K562 (cell line): ENCODE results near the gene ANKRD27. TPM values are rescaled to one million over a fixed set of nuclear protein-coding genes. Genes with fewer than 3 reads are reported as not detected.

ENCODE experiments used
- CHD7 ChIP-seq: fragments of 200-600 bp; sonication (generic); IDR thresholded peaks from one replicate; pipeline ENCODE4 v1.6.1; 2012; ENCODE audit warnings: mild to moderate bottlenecking, low read depth, low read length, inconsistent platforms
- ZBTB11 ChIP-seq, 3 experiments: fragments of 200-800 bp in 1 of 3; fragments of 250-450 bp in 1 of 3; fragments of 450-650 bp in 1 of 3; sonication (Bioruptor Pico) in 1 of 3; sonication (Bioruptor generic) in 1 of 3; formaldehyde crosslinking in 1 of 3; IDR thresholded peaks; 2 replicates each; pipeline versions ENCODE4 v1.6.1 to v1.8.0; 2016 to 2022; ENCODE audit warnings: mild to moderate bottlenecking in 2 of 3, missing genetic modification characterization in 2 of 3, missing compliant biosample characterization in 1 of 3, moderate library complexity in 1 of 3
- ZFX ChIP-seq: sonication (generic); formaldehyde crosslinking; IDR thresholded peaks from 2 replicates; pipeline ENCODE4 v1.8.0; 2022; ENCODE audit warnings: mild to moderate bottlenecking, missing genetic modification reagents, moderate library complexity
- polyA plus RNA-seq, 8 experiments: library from polyadenylated mRNA; depleted of rRNA in 4 of 8; stranded (reverse) in 5 of 8; unstranded in 3 of 8; fragments of >200 nt; fragmentation: Nextera tagmentation in 2 of 8; fragmentation: Illumina TruSeq in 1 of 8; extraction: Ambion mirVana in 2 of 8; extraction: Trizol in 1 of 8; gene quantifications; 2 replicates each; pipeline versions ENCODE4 v1.2.1 to v1.2.3, GENCODE V29; 2011 to 2014; ENCODE audit warnings: inconsistent platforms in 1 of 8, missing spikeins in 1 of 8
- total RNA-seq, 7 experiments: library from RNA; depleted of rRNA in 6 of 7; stranded (reverse); fragments of >200 nt in 6 of 7; fragmentation: Illumina TruSeq in 2 of 7; extraction: Trizol in 2 of 7; gene quantifications; 2 replicates each; pipeline versions ENCODE4 v1.2.1 to v1.2.3, GENCODE V29; 2011 to 2021; ENCODE audit warnings: low replicate concordance in 1 of 7
- TF ChIP-seq, protein P1 (sequence below): fragments of 250-450 bp; sonication (Bioruptor Pico); IDR thresholded peaks from 2 replicates; pipeline ENCODE4 v1.4.0; 2020

The ANKRD27 gene
- total and polyA plus RNA-seq, 9 of the 15 experiments (the other 6 are each of a cell fraction or from before 2014, with no cell fraction given): 5.3 to 71.3 (median 54.2) TPM

- TF ChIP-seq, protein P1, sequence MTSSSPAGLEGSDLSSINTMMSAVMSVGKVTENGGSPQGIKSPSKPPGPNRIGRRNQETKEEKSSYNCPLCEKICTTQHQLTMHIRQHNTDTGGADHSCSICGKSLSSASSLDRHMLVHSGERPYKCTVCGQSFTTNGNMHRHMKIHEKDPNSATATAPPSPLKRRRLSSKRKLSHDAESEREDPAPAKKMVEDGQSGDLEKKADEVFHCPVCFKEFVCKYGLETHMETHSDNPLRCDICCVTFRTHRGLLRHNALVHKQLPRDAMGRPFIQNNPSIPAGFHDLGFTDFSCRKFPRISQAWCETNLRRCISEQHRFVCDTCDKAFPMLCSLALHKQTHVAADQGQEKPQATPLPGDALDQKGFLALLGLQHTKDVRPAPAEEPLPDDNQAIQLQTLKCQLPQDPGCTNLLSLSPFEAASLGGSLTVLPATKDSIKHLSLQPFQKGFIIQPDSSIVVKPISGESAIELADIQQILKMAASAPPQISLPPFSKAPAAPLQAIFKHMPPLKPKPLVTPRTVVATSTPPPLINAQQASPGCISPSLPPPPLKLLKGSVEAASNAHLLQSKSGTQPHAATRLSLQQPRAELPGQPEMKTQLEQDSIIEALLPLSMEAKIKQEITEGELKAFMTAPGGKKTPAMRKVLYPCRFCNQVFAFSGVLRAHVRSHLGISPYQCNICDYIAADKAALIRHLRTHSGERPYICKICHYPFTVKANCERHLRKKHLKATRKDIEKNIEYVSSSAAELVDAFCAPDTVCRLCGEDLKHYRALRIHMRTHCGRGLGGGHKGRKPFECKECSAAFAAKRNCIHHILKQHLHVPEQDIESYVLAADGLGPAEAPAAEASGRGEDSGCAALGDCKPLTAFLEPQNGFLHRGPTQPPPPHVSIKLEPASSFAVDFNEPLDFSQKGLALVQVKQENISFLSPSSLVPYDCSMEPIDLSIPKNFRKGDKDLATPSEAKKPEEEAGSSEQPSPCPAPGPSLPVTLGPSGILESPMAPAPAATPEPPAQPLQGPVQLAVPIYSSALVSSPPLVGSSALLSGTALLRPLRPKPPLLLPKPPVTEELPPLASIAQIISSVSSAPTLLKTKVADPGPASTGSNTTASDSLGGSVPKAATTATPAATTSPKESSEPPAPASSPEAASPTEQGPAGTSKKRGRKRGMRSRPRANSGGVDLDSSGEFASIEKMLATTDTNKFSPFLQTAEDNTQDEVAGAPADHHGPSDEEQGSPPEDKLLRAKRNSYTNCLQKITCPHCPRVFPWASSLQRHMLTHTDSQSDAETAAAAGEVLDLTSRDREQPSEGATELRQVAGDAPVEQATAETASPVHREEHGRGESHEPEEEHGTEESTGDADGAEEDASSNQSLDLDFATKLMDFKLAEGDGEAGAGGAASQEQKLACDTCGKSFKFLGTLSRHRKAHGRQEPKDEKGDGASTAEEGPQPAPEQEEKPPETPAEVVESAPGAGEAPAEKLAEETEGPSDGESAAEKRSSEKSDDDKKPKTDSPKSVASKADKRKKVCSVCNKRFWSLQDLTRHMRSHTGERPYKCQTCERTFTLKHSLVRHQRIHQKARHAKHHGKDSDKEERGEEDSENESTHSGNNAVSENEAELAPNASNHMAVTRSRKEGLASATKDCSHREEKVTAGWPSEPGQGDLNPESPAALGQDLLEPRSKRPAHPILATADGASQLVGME: no peak
- TF ChIP-seq CHD7 (no peak), ZBTB11 (CRISPR knock-in tag; IDR thresholded peaks at IDR 0.05) (no peak), ZFX (CRISPR knock-in tag) (peak; percentile 75)
These were observed 93.9 kb downstream of the ANKRD27 start, which contains the start of gene PDCD5 (continued) for GRCh38 chr19:32580901-32581704.
